IPS-11a (cell line): Measurements from ENCODE around the gene ZNF75A.
A peak's percentile ranks its signal among the peaks of the same experiment; 100 is the strongest.

Source experiments
- H3K4me3 ChIP-seq: one replicate; pipeline ENCODE4 v1.5.1; 2013; ENCODE audit warnings: low read depth, low read length, control low read depth

The ZNF75A gene

GRCh38 chr16:3285131-3285530 is 20.2 kb upstream of the ZNF75A start:
- H3K4me3 ChIP-seq = peak overlapping the region; percentile 78

- H3K4me3 ChIP-seq = no peak overlapping the region
Observed at GRCh38 chr16:3289998-3290673, 15.2 kb upstream of the ZNF75A start.

GRCh38 chr16:3292604-3293003 is 12.7 kb upstream of the ZNF75A start:
- H3K4me3 ChIP-seq = no peak overlapping the region

DNA sequence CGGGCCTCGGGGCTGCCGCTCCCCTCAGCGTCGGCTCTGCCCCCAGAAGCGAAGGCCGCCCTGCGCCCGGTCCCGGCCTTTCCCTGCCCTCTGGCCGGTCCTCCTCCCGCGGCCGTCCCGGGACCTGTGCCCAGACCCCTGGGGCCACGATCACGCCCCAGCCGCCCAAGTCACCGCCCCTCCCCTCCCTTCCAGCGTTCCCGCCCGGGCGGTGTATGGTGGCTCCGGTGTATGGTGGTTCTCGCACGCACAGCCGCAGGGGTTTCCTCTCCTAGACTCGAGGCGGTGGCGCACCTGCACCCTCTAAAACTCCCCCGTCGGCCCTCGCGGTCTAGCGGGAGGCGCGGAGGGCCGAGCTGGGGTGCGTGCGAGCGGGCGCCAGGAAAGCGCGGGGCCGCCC is 10.1 kb upstream of the ZNF75A start:
- H3K4me3 ChIP-seq = no peak overlapping the region

DNA sequence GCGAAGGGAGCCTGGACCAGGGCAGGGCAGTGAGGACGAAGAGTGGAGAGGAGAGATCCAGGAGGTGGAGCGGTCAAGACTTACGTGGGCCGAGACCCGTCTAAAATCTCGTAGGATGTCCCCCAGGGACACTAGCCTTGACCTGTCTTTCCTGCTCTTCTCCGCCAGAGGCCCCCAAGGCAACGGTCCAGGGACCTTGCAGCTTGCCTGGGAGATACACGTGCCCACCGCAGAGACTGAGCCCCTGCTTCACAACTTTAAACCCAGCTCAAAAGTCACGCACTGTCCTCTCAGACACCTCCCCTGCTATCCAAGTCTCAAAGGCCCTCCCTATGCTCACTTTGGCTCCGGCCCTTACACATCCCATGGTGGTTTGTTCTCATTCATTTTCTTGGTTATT is 9.5 kb upstream of the ZNF75A start:
- no peak overlapping the region for H3K4me3 ChIP-seq

- peak overlapping the region; percentile 77 for H3K4me3 ChIP-seq
Observed at GRCh38 chr16:3304370-3304769, 927 bp upstream of the ZNF75A start.

DNA sequence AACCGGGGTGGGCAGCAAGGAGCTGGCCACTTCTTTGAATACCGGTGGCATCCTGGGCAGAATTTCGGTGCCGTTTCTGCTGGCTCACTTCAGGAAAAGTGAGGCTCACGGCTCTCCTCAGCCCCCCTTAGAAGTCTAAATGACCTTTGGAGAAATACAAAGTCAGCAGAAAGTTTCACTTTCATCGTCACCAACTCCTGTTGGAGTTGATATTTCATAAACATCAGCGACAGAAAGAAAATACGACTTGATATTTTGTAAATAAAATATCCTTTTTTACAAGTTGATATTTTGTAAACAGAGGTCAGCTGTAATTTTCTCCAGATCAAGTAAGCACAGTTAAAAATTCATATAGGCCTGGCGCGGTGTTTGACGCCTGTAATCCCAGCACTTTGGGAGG is 781 bp downstream of the ZNF75A start:
- peak overlapping the region; percentile 77 for H3K4me3 ChIP-seq

- no peak overlapping the region for H3K4me3 ChIP-seq
Observed at GRCh38 chr16:3311496-3311895, 6.2 kb downstream of the ZNF75A start.

DNA sequence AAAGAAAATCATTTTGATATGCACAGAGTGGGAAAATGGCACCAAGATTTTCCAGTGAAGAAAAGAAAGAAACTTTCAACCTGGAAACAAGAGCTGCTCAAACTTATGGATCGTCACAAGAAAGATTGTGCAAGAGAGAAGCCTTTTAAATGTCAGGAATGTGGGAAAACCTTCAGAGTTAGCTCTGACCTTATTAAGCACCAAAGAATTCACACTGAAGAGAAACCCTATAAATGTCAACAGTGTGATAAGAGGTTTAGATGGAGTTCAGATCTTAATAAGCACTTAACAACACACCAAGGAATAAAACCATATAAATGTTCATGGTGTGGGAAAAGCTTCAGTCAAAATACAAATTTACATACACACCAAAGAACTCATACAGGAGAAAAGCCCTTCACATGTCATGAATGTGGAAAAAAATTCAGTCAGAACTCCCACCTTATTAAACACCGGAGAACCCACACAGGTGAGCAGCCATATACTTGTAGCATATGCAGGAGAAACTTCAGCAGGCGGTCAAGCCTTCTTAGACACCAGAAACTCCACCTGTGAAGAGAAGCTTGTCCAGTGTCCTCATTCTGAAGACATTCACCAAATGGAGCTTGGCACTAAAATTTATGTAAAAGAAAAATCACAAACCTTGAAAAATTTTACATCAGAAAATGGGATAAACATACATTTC is 12.2 kb downstream of the ZNF75A start:
- H3K4me3 ChIP-seq = no peak overlapping the region

DNA sequence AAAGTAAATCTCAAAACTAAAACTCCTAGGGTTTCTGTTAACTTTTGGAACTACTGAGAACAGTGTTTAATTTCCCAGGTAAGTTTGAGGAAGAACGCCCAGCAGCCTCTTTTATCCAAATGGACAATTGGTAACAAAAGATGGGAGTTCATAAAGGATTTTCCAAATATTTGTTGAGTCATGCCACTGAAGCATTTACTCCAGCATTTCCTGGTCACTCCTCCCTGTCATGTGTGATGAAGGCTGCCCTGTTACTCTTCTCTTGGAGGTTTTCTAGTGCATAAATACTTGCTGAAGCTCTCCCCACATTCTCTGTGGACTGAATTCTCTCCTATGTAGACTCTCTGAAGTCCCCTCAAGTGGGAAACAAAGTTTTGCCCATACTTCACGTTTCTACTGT is 16.5 kb downstream of the ZNF75A start:
- no peak overlapping the region for H3K4me3 ChIP-seq

DNA sequence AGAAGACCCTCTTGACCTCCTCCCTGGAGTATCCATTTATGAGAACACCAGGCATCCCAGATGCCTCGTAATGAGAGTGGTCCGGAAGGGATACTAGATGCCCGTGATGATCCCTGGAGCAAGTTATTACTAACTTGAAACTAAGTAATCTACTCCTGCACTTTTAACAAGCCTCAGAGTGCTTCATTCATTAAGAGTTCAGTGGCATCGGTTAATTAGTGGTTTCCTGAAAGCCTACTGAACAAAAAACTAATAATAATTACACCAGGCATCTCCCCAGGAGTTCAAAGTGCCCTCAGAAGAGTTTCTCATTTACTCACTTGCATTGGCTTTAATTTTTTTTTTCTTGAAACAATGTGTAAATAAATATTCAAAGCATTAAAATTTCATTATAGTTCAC is 22.2 kb downstream of the ZNF75A start:
- H3K4me3 ChIP-seq = no peak overlapping the region

DNA sequence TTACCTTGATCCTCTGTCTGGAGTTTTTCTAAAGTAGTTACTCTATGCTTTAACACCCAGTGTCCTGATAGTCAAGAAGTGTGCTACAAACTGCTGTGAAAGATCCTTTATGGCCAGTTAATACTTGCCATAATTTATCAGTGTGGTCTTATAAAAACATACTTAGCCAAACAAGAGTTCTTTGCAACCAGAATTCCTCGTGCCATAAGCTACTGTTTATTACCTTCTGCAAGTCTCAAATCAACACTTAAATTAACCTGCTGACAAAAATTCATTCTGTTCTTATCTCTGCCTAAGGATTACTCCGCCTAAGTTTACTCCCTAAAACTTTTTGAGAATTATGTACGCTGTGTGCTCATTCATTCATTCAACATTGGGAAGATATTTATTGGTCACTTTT is 22.8 kb downstream of the ZNF75A start:
- no peak overlapping the region for H3K4me3 ChIP-seq

DNA sequence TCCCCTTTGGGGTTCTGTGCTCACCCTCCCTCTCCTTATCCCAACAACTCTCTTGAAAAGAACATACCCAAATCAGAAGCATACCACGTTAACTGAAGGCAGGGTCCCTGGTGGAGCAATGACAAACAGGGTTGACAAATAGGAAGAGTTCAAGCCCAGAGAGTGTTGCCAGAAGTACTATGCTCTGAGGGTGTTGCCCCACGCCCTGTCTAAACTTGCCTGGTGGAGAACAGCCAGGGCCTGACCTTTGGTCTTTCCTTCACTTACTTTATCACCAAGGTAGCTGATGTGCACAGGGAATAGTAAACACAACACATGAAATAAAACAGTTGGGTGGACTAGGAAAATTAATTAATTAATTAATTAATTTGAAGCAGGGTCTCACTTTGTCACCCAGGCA is 23.3 kb downstream of the ZNF75A start:
- H3K4me3 ChIP-seq = no peak overlapping the region

DNA sequence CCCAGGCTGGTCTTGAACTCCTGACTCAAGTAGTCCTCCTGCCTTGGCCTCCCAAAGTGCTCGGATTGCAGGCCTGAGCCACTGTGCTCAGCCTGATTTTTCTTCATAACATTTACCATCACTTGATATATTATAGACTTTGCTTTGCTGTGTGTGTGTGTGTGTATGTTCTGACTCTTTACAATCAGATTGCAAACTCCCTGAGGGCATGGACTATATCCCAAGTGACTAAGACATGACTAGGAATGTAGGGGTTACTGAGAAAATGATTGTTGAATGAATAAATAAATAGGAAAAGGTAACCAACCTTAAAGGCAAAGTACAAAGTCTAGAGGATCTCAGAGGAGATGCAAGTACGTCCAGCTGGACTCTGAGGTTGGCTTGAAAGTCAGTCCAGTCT is 40.7 kb downstream of the ZNF75A start:
- no peak overlapping the region for H3K4me3 ChIP-seq

DNA sequence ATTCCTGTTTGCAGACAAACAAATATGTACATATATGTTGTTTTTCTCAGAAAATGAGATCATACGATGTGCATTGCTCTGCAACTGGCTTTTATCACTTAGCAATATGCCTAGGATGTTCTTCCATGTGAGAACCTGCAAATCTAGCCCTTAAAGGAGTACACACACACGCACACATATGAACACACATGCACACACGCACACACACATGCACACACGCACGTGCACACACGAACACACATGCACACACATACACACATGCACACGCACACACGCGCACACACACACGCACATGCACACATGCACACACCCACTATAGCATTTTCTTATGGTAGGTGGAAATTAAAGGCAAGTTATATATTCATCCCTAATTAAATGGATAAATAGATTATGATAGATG is 42.3 kb downstream of the ZNF75A start:
- H3K4me3 ChIP-seq = no peak overlapping the region

GRCh38 chr16:3348547-3349167 is 43.4 kb downstream of the ZNF75A start:
- H3K4me3 ChIP-seq = no peak overlapping the region

GRCh38 chr16:3349175-3349574 is 43.9 kb downstream of the ZNF75A start:
- no peak overlapping the region for H3K4me3 ChIP-seq

DNA sequence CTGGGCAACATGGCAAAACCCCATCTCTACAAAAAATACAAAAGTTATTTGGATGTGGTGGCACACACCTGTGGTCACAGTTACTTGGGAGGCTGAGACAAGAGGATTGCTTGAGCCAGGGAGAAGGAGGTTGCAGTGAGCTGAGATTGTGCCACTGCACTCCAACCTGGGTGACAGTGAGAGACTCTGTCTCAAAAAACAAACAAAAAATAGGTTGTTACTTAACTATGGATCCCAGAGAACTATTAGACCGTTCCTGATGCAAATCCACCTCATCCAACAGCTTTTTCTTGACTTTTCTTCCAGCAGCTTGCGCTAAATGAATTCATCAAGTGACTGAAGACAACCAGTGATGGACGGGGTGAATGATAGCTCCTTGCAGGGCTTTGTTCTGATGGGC is 50.3 kb downstream of the ZNF75A start, which contains the start of gene OR2C1:
TSS of gene OR2C1 (plus strand) at position 301 of the 400 bp plus-strand sequence. CDS start at position 353, 52 bp downstream.
- H3K4me3 ChIP-seq = no peak within 1 kb of the TSS

GRCh38 chr16:3356118-3356517 is 50.8 kb downstream of the ZNF75A start:
- H3K4me3 ChIP-seq = no peak overlapping the region

DNA sequence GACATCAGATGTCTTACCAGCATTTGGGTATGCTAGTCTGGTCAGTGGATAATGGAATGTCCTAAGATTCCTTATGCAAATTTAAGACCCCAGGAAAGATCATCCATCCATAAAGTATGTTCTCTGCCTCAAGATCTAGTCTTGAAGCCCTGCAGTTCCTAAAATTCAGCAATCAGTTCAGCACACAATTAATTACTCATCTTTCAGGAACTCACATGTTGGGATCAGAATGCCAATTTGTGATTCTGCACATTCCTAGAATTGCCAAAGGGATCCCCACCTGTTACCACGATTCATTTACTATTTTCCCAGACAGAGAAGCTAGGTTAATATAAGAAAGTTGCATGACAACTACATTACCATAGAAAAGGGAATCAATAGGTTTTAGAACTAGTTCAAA is 53.6 kb downstream of the ZNF75A start:
- H3K4me3 ChIP-seq = no peak overlapping the region

- H3K4me3 ChIP-seq = no peak overlapping the region
Observed at GRCh38 chr16:3362931-3363330, 57.6 kb downstream of the ZNF75A start.

- H3K4me3 ChIP-seq = no peak overlapping the region
Observed at GRCh38 chr16:3363793-3364192, 58.5 kb downstream of the ZNF75A start.
